Vagina (tissue), 2 donors: ENCODE measurements around the gene AGBL4. TPM values are rescaled to one million over a fixed set of nuclear protein-coding genes. Genes with fewer than 3 reads are reported as not detected.

ENCODE experiments used
- DNase-seq, 2 donors: peaks; one replicate each; pipeline ENCODE4 v3.0.0-alpha.2; 2017; ENCODE audit errors: extremely low spot score in 2 of 2
- H3K27ac ChIP-seq: fragments of 200-600 bp; sonication (generic); one replicate; pipeline ENCODE4 v1.5.1; 2019
- H3K27me3 ChIP-seq: fragments of 200-600 bp; sonication (generic); one replicate; pipeline ENCODE4 v1.5.1; 2019
- H3K36me3 ChIP-seq, 2 donors: fragments of 200-600 bp; sonication (generic); one replicate each; pipeline ENCODE4 v1.5.1; 2017 to 2019
- H3K4me1 ChIP-seq: fragments of 200-600 bp; sonication (generic); one replicate; pipeline ENCODE4 v1.5.1; 2019
- H3K4me3 ChIP-seq, 2 donors: fragments of 200-600 bp; sonication (generic); 1 replicate in 1 of 2; 2 replicates in 1 of 2; pipeline ENCODE4 v1.5.1; 2016 to 2019
- H3K9me3 ChIP-seq: fragments of 200-600 bp; sonication (generic); one replicate; pipeline ENCODE4 v1.5.1; 2019
- POLR2A ChIP-seq, 2 donors: fragments of 450-650 bp; IDR thresholded peaks; one replicate each; pipeline ENCODE4 v1.6.1; 2017; ENCODE audit warnings: antibody characterized with exemption in 2 of 2, mild to moderate bottlenecking in 2 of 2, moderate library complexity in 2 of 2
- POLR2AphosphoS5 ChIP-seq, 2 donors: sonication (generic); formaldehyde crosslinking; IDR thresholded peaks; one replicate each; pipeline ENCODE4 v1.9.0; 2017; ENCODE audit warnings: antibody characterized with exemption in 2 of 2, mild to moderate bottlenecking in 2 of 2, low read depth in 1 of 2; ENCODE audit not compliant: insufficient read depth in 1 of 2
- intact Hi-C: fragments of 100-400 bp; cut with DNase I; formaldehyde crosslinking; loops from one replicate; pipeline ENCODE4 v1.15.1; 2023
- total RNA-seq: library from RNA; depleted of rRNA; stranded (reverse); fragments of >200 nt; gene quantifications from one replicate; pipeline ENCODE4 v1.2.3, GENCODE V29; 2016
- TF ChIP-seq, protein P1 (sequence below), 3 experiments: fragments of 450-650 bp in 2 of 3; fragments of 200-600 bp in 1 of 3; sonication (generic) in 1 of 3; IDR thresholded peaks; one replicate each; pipeline ENCODE4 v1.5.1; 2017 to 2019; ENCODE audit warnings: antibody characterized with exemption in 3 of 3, mild to moderate bottlenecking in 2 of 3, moderate library complexity in 2 of 3

The AGBL4 gene
- total RNA-seq, 1 donor from 2014 or later: not detected

- Histone ChIP-seq H3K4me1 (no peaks in the 10 kb centered on the region), H3K9me3 (no peaks in the 10 kb centered on the region), H3K36me3 (no peaks in the 10 kb centered on the region), H3K4me3 (no peak overlapping the region), H3K27me3 (no peaks in the 10 kb centered on the region), H3K27ac (no peak overlapping the region)
- intact Hi-C loops: no loop called here
- no peak for DNase-seq
- TF ChIP-seq, protein P1, sequence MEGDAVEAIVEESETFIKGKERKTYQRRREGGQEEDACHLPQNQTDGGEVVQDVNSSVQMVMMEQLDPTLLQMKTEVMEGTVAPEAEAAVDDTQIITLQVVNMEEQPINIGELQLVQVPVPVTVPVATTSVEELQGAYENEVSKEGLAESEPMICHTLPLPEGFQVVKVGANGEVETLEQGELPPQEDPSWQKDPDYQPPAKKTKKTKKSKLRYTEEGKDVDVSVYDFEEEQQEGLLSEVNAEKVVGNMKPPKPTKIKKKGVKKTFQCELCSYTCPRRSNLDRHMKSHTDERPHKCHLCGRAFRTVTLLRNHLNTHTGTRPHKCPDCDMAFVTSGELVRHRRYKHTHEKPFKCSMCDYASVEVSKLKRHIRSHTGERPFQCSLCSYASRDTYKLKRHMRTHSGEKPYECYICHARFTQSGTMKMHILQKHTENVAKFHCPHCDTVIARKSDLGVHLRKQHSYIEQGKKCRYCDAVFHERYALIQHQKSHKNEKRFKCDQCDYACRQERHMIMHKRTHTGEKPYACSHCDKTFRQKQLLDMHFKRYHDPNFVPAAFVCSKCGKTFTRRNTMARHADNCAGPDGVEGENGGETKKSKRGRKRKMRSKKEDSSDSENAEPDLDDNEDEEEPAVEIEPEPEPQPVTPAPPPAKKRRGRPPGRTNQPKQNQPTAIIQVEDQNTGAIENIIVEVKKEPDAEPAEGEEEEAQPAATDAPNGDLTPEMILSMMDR (IDR thresholded peaks at IDR 0.05): no peak
- TF ChIP-seq POLR2AphosphoS5 (IDR thresholded peaks at IDR 0.05; ENCODE audit: insufficient read depth in 1 of 2, low read depth in 1 of 2) (no peak), POLR2A (IDR thresholded peaks at IDR 0.05) (no peak)
These were observed 1487.3 kb downstream of the AGBL4 start for GRCh38 chr1:48536477-48536876.

DNA sequence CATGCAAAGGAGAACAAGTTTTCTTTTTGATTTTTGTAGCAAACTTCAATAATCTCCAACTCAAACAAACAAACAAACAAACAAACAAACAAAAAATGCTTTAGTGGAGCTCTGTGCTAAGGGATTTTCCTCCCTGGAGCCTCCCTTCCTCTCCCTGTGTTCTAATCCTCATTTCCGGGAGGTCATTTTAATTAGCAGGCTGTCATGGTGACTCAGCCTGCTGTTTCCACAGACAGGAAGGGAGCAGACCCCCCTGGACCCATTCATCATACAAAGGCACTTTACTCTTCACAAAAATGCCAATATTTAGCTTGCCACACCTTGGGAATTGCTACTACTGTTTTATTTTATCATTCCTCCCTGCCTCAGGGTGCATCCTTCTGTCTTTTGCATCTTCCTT lies 1490.8 kb downstream of the AGBL4 start:
- TF ChIP-seq POLR2A (IDR thresholded peaks at IDR 0.05): no peak
- TF ChIP-seq, protein P1 (IDR thresholded peaks at IDR 0.05): no peak
- TF ChIP-seq POLR2AphosphoS5 (IDR thresholded peaks at IDR 0.05; ENCODE audit: insufficient read depth in 1 of 2, low read depth in 1 of 2): no peak
- H3K27me3 ChIP-seq: no peaks in the 10 kb centered on the region
- H3K27ac ChIP-seq: no peak overlapping the region
- no peaks in the 10 kb centered on the region for H3K9me3 ChIP-seq
- H3K4me3 ChIP-seq: no peak overlapping the region
- H3K36me3 ChIP-seq: no peaks in the 10 kb centered on the region
- no peaks in the 10 kb centered on the region for H3K4me1 ChIP-seq
- intact Hi-C loops: no loop called here
- DNase-seq: no peak

- Histone ChIP-seq H3K36me3 (no peaks in the 10 kb centered on the region), H3K4me1 (no peaks in the 10 kb centered on the region), H3K27me3 (no peaks in the 10 kb centered on the region), H3K9me3 (no peaks in the 10 kb centered on the region), H3K4me3 (no peak overlapping the region), H3K27ac (no peak overlapping the region)
- DNase-seq: no peak
- TF ChIP-seq, protein P1 (IDR thresholded peaks at IDR 0.05): no peak
- no peak for TF ChIP-seq POLR2A (IDR thresholded peaks at IDR 0.05)
- no peak for TF ChIP-seq POLR2AphosphoS5 (IDR thresholded peaks at IDR 0.05; ENCODE audit: insufficient read depth in 1 of 2, low read depth in 1 of 2)
- intact Hi-C loops: no loop called here
These were observed 1492.9 kb downstream of the AGBL4 start for GRCh38 chr1:48530727-48531351.

GRCh38 chr1:48527051-48527450 lies 1496.7 kb downstream of the AGBL4 start:
- Histone ChIP-seq H3K36me3 (no peaks in the 10 kb centered on the region), H3K27me3 (no peaks in the 10 kb centered on the region), H3K4me1 (no peaks in the 10 kb centered on the region), H3K9me3 (no peaks in the 10 kb centered on the region), H3K27ac (no peak overlapping the region), H3K4me3 (no peak overlapping the region)
- intact Hi-C loops: no loop called here
- TF ChIP-seq POLR2AphosphoS5 (IDR thresholded peaks at IDR 0.05; ENCODE audit: insufficient read depth in 1 of 2, low read depth in 1 of 2) (no peak), POLR2A (IDR thresholded peaks at IDR 0.05) (no peak)
- TF ChIP-seq, protein P1 (IDR thresholded peaks at IDR 0.05): no peak
- no peak for DNase-seq

DNA sequence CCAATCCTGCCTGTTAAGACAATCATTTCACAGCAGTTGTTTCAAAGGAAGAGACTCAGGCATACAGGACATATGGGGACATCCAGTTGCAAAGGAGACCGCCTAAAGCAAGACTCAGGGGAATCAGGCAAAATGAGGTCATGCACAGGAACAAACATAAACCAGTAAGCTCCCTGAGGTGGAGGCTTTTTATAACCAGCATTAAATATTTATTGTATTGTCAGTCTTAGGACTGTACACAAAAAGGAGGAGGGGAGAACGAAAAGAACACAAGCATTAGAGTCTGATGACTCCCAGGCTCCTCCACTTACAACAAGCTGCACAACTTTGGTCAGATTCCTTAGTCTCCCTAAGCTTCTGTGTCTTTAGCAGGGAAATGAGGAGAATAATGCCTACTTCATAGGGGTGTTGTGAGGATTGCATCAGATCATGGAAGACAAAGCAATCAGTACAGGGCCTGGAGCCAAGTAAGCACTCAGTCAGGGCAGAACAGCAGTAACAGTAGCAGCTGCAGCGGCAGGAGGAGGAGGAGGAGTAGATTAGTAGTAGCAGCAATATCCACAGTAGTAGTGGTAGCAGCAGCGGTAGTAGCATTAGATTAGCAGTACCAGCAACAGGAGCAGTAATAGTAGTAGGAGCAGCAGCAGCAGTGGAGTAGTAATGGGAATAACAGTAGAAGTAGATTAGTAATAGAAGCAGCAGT lies 1497.6 kb downstream of the AGBL4 start:
- TF ChIP-seq POLR2A (IDR thresholded peaks at IDR 0.05) (no peak), POLR2AphosphoS5 (IDR thresholded peaks at IDR 0.05; ENCODE audit: insufficient read depth in 1 of 2, low read depth in 1 of 2) (no peak)
- TF ChIP-seq, protein P1 (IDR thresholded peaks at IDR 0.05): no peak
- Histone ChIP-seq H3K27ac (no peak overlapping the region), H3K9me3 (no peaks in the 10 kb centered on the region), H3K27me3 (no peaks in the 10 kb centered on the region), H3K4me3 (no peak overlapping the region), H3K4me1 (no peaks in the 10 kb centered on the region), H3K36me3 (no peaks in the 10 kb centered on the region)
- intact Hi-C loops: no loop called here
- DNase-seq: no peak
